Liver (tissue), 9 donors: ENCODE measurements around the gene PJA1. TPM values are rescaled to one million over a fixed set of nuclear protein-coding genes. Genes with fewer than 3 reads are reported as not detected.

Experiments used
- DNase-seq: peaks from one replicate; pipeline ENCODE4 v3.0.0-alpha.2; 2017; ENCODE audit warnings: low spot score
- H3K27ac ChIP-seq, 2 donors: one replicate each; pipeline ENCODE4 v1.7.0; 2013; ENCODE audit warnings: inconsistent platforms in 2 of 2, low read length in 2 of 2, control low read depth in 1 of 2, low read depth in 1 of 2, mild to moderate bottlenecking in 1 of 2
- H3K27me3 ChIP-seq, 4 donors: one replicate each; pipeline versions ENCODE4 v1.6.1 to v1.7.0; 2013; ENCODE audit warnings: low read length in 3 of 4, inconsistent platforms in 1 of 4, mild to moderate bottlenecking in 1 of 4, moderate library complexity in 1 of 4; ENCODE audit not compliant: control insufficient read depth in 4 of 4, insufficient read depth in 4 of 4
- H3K36me3 ChIP-seq, 4 donors: one replicate each; pipeline versions ENCODE4 v1.6.1 to v1.7.0; 2013; ENCODE audit warnings: low read length in 3 of 4, mild to moderate bottlenecking in 3 of 4, low read depth in 1 of 4, moderate library complexity in 1 of 4; ENCODE audit not compliant: control insufficient read depth in 4 of 4, insufficient read depth in 3 of 4
- H3K4me1 ChIP-seq, 4 donors: one replicate each; pipeline versions ENCODE4 v1.6.1 to v1.7.0; 2013; ENCODE audit warnings: low read length in 3 of 4, mild to moderate bottlenecking in 3 of 4, moderate library complexity in 1 of 4; ENCODE audit not compliant: control insufficient read depth in 4 of 4, insufficient read depth in 4 of 4
- H3K4me3 ChIP-seq, 3 donors: one replicate each; pipeline versions ENCODE4 v1.6.1 to v1.7.0; 2013; ENCODE audit warnings: low read length in 3 of 3, control low read depth in 1 of 3, low read depth in 1 of 3, mild to moderate bottlenecking in 1 of 3
- H3K9ac ChIP-seq, 2 donors: one replicate each; pipeline ENCODE4 v1.7.0; 2013; ENCODE audit warnings: low read length in 2 of 2, mild to moderate bottlenecking in 2 of 2, moderate library complexity in 2 of 2, control low read depth in 1 of 2, low read depth in 1 of 2
- H3K9me3 ChIP-seq, 4 donors: one replicate each; pipeline versions ENCODE4 v1.6.1 to v1.7.0; 2013; ENCODE audit warnings: low read length in 3 of 4; ENCODE audit not compliant: control insufficient read depth in 4 of 4
- EGR1 ChIP-seq, 2 donors: IDR thresholded peaks; 2 replicates each; pipeline ENCODE4 v1.6.1; 2016 to 2018; ENCODE audit warnings: antibody characterized with exemption in 2 of 2, low read depth in 2 of 2
- FOXA1 ChIP-seq: IDR thresholded peaks from 2 replicates; pipeline ENCODE4 v1.6.1; 2016; ENCODE audit warnings: antibody characterized with exemption
- FOXA2 ChIP-seq: IDR thresholded peaks from 2 replicates; pipeline ENCODE4 v1.6.1; 2016; ENCODE audit warnings: antibody characterized with exemption
- GABPA ChIP-seq, 2 donors: IDR thresholded peaks in 1 of 2; conservative IDR thresholded peaks in 1 of 2; 2 replicates each; pipeline ENCODE4 v1.6.1; 2016; ENCODE audit warnings: antibody characterized with exemption in 2 of 2, mild to moderate bottlenecking in 1 of 2, moderate library complexity in 1 of 2
- HNF4A ChIP-seq, 2 donors: conservative IDR thresholded peaks; 2 replicates each; pipeline ENCODE4 v1.6.1; 2016; ENCODE audit warnings: antibody characterized with exemption in 2 of 2, mild to moderate bottlenecking in 2 of 2
- HNF4G ChIP-seq: IDR thresholded peaks from 2 replicates; pipeline ENCODE4 v1.6.1; 2016; ENCODE audit warnings: antibody characterized with exemption
- JUND ChIP-seq, 2 donors: IDR thresholded peaks; 2 replicates each; pipeline ENCODE4 v1.6.1; 2016; ENCODE audit warnings: antibody characterized with exemption in 2 of 2
- NR2F2 ChIP-seq: IDR thresholded peaks from 2 replicates; pipeline ENCODE4 v1.6.1; 2016; ENCODE audit warnings: antibody characterized with exemption
- RAD21 ChIP-seq, 2 donors: IDR thresholded peaks; 2 replicates each; pipeline ENCODE4 v1.6.1; 2016; ENCODE audit warnings: antibody characterized with exemption in 2 of 2, mild to moderate bottlenecking in 2 of 2
- RXRA ChIP-seq, 2 donors: IDR thresholded peaks; 2 replicates each; pipeline ENCODE4 v1.6.1; 2017 to 2018; ENCODE audit warnings: antibody characterized with exemption in 2 of 2, mild to moderate bottlenecking in 1 of 2
- SP1 ChIP-seq: IDR thresholded peaks from 2 replicates; pipeline ENCODE4 v1.6.1; 2018; ENCODE audit warnings: antibody characterized with exemption, mild to moderate bottlenecking
- TAF1 ChIP-seq: conservative IDR thresholded peaks from 2 replicates; pipeline ENCODE4 v1.6.1; 2016; ENCODE audit warnings: antibody characterized with exemption, mild to moderate bottlenecking
- YY1 ChIP-seq: IDR thresholded peaks from 2 replicates; pipeline ENCODE4 v1.6.1; 2016; ENCODE audit warnings: antibody characterized with exemption, mild to moderate bottlenecking
- WGBS: extraction: QIAGEN DNeasy Blood & Tissue Kit; methylation state at CpG from one replicate; pipeline ENCODE4 v1.1.7; 2013; 5-methylcytosine and 5-hydroxymethylcytosine counted together
- polyA plus RNA-seq, 2 donors: library from polyadenylated mRNA; stranded (reverse) in 1 of 2; unstranded in 1 of 2; fragments of 200-250 nt in 1 of 2; fragments of >200 nt in 1 of 2; fragmentation: Nextera tagmentation in 1 of 2; extraction: Ambion mirVana in 1 of 2; gene quantifications; one replicate each; pipeline versions ENCODE4 v1.2.1 to v1.2.3, GENCODE V29; 2013 to 2015
- total RNA-seq, 2 donors: library from RNA; depleted of rRNA; stranded (reverse); fragments of >200 nt; gene quantifications; one replicate each; pipeline ENCODE4 v1.2.3, GENCODE V29; 2014
- TF ChIP-seq, protein P1 (sequence below): IDR thresholded peaks from 2 replicates; pipeline ENCODE4 v1.6.1; 2016; ENCODE audit warnings: antibody characterized with exemption
- TF ChIP-seq, protein P2 (sequence below): IDR thresholded peaks from 2 replicates; pipeline ENCODE4 v1.6.1; 2016; ENCODE audit warnings: antibody characterized with exemption
- TF ChIP-seq, protein P3 (sequence below): IDR thresholded peaks from 2 replicates; pipeline ENCODE4 v1.6.1; 2016; ENCODE audit warnings: antibody characterized with exemption
- TF ChIP-seq, protein P4 (sequence below): IDR thresholded peaks from 2 replicates; pipeline ENCODE4 v1.6.1; 2016; ENCODE audit warnings: antibody characterized with exemption, mild to moderate bottlenecking
- TF ChIP-seq, protein P5 (sequence below): fragments of 150-350 bp; IDR thresholded peaks from 2 replicates; pipeline ENCODE4 v1.5.1; 2017; ENCODE audit warnings: improper control_type of control experiment, low read depth, low read length; ENCODE audit not compliant: missing input control
- donor health status: healthy.
- donor health status: healthy.
- donor health status: healthy.
- donor health status: healthy.
- donor health status: healthy.

The PJA1 gene
- total and polyA plus RNA-seq, 4 donors, result 4.6 to 6.0 (median 5.0) TPM

DNA sequence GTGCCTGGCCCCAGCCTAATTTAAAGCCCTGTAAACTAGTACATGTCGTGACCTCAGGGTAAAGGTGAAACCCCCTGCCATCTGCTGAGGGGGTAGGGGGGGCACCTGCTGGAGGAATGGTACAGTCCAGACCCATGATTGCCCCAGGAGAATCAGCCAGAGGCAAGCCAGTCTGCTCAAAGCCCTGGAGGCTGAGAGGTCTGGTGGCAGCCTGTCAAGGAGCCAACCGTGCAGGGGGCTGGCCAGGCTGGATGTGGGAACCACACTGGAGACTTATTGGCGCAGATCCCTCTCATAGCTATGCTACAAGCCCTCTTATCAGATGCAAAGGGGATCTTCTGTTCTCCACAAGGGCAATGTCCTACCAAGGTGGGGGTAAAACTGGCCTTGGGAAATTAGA lies 31.4 kb upstream of the PJA1 start:
- H3K27me3 ChIP-seq, result peaks cover 0 to 4% (median 0%) of the 10 kb centered on the region in 4 donors
- no peaks in the 10 kb centered on the region for H3K36me3 ChIP-seq
- TF ChIP-seq GABPA (IDR thresholded peaks at IDR 0.05 in 1 of 2, conservative IDR thresholded peaks at IDR 0.05 in 1 of 2) (no peak), YY1 (no peak), TAF1 (no peak), SP1 (no peak), RAD21 (IDR thresholded peaks at IDR 0.05) (no peak), RXRA (IDR thresholded peaks at IDR 0.05) (no peak), EGR1 (IDR thresholded peaks at IDR 0.05; ENCODE audit: low read depth in 2 of 2) (no peak), HNF4A (conservative IDR thresholded peaks at IDR 0.05) (no peak), FOXA2 (no peak), NR2F2 (no peak), HNF4G (no peak), FOXA1 (no peak), JUND (IDR thresholded peaks at IDR 0.05) (no peak)
- TF ChIP-seq, protein P1, sequence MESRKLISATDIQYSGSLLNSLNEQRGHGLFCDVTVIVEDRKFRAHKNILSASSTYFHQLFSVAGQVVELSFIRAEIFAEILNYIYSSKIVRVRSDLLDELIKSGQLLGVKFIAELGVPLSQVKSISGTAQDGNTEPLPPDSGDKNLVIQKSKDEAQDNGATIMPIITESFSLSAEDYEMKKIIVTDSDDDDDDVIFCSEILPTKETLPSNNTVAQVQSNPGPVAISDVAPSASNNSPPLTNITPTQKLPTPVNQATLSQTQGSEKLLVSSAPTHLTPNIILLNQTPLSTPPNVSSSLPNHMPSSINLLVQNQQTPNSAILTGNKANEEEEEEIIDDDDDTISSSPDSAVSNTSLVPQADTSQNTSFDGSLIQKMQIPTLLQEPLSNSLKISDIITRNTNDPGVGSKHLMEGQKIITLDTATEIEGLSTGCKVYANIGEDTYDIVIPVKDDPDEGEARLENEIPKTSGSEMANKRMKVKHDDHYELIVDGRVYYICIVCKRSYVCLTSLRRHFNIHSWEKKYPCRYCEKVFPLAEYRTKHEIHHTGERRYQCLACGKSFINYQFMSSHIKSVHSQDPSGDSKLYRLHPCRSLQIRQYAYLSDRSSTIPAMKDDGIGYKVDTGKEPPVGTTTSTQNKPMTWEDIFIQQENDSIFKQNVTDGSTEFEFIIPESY, result no peak
- TF ChIP-seq, protein P2, sequence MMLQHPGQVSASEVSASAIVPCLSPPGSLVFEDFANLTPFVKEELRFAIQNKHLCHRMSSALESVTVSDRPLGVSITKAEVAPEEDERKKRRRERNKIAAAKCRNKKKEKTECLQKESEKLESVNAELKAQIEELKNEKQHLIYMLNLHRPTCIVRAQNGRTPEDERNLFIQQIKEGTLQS, result no peak
- TF ChIP-seq, protein P3, sequence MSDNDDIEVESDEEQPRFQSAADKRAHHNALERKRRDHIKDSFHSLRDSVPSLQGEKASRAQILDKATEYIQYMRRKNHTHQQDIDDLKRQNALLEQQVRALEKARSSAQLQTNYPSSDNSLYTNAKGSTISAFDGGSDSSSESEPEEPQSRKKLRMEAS, result no peak
- TF ChIP-seq, protein P4, sequence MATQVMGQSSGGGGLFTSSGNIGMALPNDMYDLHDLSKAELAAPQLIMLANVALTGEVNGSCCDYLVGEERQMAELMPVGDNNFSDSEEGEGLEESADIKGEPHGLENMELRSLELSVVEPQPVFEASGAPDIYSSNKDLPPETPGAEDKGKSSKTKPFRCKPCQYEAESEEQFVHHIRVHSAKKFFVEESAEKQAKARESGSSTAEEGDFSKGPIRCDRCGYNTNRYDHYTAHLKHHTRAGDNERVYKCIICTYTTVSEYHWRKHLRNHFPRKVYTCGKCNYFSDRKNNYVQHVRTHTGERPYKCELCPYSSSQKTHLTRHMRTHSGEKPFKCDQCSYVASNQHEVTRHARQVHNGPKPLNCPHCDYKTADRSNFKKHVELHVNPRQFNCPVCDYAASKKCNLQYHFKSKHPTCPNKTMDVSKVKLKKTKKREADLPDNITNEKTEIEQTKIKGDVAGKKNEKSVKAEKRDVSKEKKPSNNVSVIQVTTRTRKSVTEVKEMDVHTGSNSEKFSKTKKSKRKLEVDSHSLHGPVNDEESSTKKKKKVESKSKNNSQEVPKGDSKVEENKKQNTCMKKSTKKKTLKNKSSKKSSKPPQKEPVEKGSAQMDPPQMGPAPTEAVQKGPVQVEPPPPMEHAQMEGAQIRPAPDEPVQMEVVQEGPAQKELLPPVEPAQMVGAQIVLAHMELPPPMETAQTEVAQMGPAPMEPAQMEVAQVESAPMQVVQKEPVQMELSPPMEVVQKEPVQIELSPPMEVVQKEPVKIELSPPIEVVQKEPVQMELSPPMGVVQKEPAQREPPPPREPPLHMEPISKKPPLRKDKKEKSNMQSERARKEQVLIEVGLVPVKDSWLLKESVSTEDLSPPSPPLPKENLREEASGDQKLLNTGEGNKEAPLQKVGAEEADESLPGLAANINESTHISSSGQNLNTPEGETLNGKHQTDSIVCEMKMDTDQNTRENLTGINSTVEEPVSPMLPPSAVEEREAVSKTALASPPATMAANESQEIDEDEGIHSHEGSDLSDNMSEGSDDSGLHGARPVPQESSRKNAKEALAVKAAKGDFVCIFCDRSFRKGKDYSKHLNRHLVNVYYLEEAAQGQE, result no peak
- TF ChIP-seq, protein P5, sequence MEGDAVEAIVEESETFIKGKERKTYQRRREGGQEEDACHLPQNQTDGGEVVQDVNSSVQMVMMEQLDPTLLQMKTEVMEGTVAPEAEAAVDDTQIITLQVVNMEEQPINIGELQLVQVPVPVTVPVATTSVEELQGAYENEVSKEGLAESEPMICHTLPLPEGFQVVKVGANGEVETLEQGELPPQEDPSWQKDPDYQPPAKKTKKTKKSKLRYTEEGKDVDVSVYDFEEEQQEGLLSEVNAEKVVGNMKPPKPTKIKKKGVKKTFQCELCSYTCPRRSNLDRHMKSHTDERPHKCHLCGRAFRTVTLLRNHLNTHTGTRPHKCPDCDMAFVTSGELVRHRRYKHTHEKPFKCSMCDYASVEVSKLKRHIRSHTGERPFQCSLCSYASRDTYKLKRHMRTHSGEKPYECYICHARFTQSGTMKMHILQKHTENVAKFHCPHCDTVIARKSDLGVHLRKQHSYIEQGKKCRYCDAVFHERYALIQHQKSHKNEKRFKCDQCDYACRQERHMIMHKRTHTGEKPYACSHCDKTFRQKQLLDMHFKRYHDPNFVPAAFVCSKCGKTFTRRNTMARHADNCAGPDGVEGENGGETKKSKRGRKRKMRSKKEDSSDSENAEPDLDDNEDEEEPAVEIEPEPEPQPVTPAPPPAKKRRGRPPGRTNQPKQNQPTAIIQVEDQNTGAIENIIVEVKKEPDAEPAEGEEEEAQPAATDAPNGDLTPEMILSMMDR, result no peak
- H3K27ac ChIP-seq, result no peak overlapping the region
- no peak overlapping the region for H3K4me3 ChIP-seq
- no peak for DNase-seq
- peaks cover 0 to 2% (median 0%) of the 10 kb centered on the region in 4 donors for H3K9me3 ChIP-seq
- H3K4me1 ChIP-seq, result no peaks in the 10 kb centered on the region
- WGBS, result 93% methylated on average over 3 of the region's 3 CpGs
- H3K9ac ChIP-seq, result no peak overlapping the region
